Activated naive CD8-positive, alpha-beta T cell treated with anti-CD3 and anti-CD28 coated beads for 36 hours (primary cell): ENCODE measurements around the gene DGKQ. TPM values are rescaled to one million over a fixed set of nuclear protein-coding genes. Genes with fewer than 3 reads are reported as not detected.
A peak's percentile ranks its signal among the peaks of the same experiment; 100 is the strongest.
"Not testable (repeated sequence)": the region's sequence is repeated elsewhere in the genome, so short reads cannot be mapped to it uniquely, and the experiment has no call there.

Experiments
- DNase-seq: peaks from one replicate; pipeline ENCODE4 v3.0.0; 2021
- H3K27ac Mint-ChIP-seq: one replicate; pipeline ENCODE4 v1.8.0; 2022; ENCODE audit warnings: mild to moderate bottlenecking, moderate library complexity, mixed read lengths
- H3K27me3 Mint-ChIP-seq: one replicate; pipeline ENCODE4 v1.8.0; 2022; ENCODE audit warnings: mild to moderate bottlenecking, mixed read lengths
- H3K36me3 Mint-ChIP-seq: one replicate; pipeline ENCODE4 v1.8.0; 2021; ENCODE audit warnings: mild to moderate bottlenecking, mixed read lengths
- H3K4me1 Mint-ChIP-seq: one replicate; pipeline ENCODE4 v1.8.0; 2021; ENCODE audit warnings: mixed read lengths
- H3K4me3 Mint-ChIP-seq: one replicate; pipeline ENCODE4 v1.8.0; 2022; ENCODE audit warnings: mild to moderate bottlenecking, moderate library complexity, mixed read lengths
- H3K9me3 Mint-ChIP-seq: one replicate; pipeline ENCODE4 v1.8.0; 2022; ENCODE audit warnings: mixed read lengths
- total RNA-seq, 2 experiments: library from RNA; stranded (reverse); gene quantifications; one replicate each; pipeline ENCODE4 v1.2.3, GENCODE V29; 2021

Gene DGKQ
- total RNA-seq, 2 experiments from 2014 or later = 12.5 to 14.0 TPM

GRCh38 chr4:978957-979701 is 5.8 kb upstream of the DGKQ start:
- DNase-seq = no peak
- no peak overlapping the region for H3K27ac Mint-ChIP-seq
- peaks cover 1% of the 10 kb centered on the region for H3K9me3 Mint-ChIP-seq
- no peaks in the 10 kb centered on the region for H3K27me3 Mint-ChIP-seq
- no peak overlapping the region for H3K4me3 Mint-ChIP-seq
- H3K4me1 Mint-ChIP-seq = peaks cover 2% of the 10 kb centered on the region
- H3K36me3 Mint-ChIP-seq = no peaks in the 10 kb centered on the region

GRCh38 chr4:976016-976415 is 2.6 kb upstream of the DGKQ start:
- not testable (repeated sequence) for DNase-seq, H3K27me3 Mint-ChIP-seq, H3K9me3 Mint-ChIP-seq, H3K27ac Mint-ChIP-seq, H3K4me3 Mint-ChIP-seq, H3K4me1 Mint-ChIP-seq, H3K36me3 Mint-ChIP-seq

- peaks cover 13% of the 10 kb centered on the region for H3K4me1 Mint-ChIP-seq
- DNase-seq = no peak
- H3K36me3 Mint-ChIP-seq = no peaks in the 10 kb centered on the region
- H3K4me3 Mint-ChIP-seq = no peak overlapping the region
- no peaks in the 10 kb centered on the region for H3K27me3 Mint-ChIP-seq
- H3K27ac Mint-ChIP-seq = no peak overlapping the region
- peaks cover 1% of the 10 kb centered on the region for H3K9me3 Mint-ChIP-seq
Observed at GRCh38 chr4:974668-975067, 1.3 kb upstream of the DGKQ start.

- peaks cover 13% of the 10 kb centered on the region for H3K4me1 Mint-ChIP-seq
- H3K4me3 Mint-ChIP-seq = peak overlapping the region; percentile 69
- H3K9me3 Mint-ChIP-seq = peaks cover 1% of the 10 kb centered on the region
- H3K27me3 Mint-ChIP-seq = no peaks in the 10 kb centered on the region
- DNase-seq = peak; percentile 67
- H3K36me3 Mint-ChIP-seq = no peaks in the 10 kb centered on the region
- no peak overlapping the region for H3K27ac Mint-ChIP-seq
Observed at GRCh38 chr4:972651-973424, 531 bp downstream of the DGKQ start.

GRCh38 chr4:971666-972500 is 1.5 kb downstream of the DGKQ start:
- Mint-ChIP-seq H3K4me3 (peak overlapping the region; percentile 69), H3K27me3 (no peaks in the 10 kb centered on the region), H3K27ac (no peak overlapping the region), H3K36me3 (no peaks in the 10 kb centered on the region), H3K4me1 (peaks cover 13% of the 10 kb centered on the region), H3K9me3 (peaks cover 1% of the 10 kb centered on the region)
- no peak for DNase-seq

GRCh38 chr4:970854-971520 is 2.4 kb downstream of the DGKQ start:
- peaks cover 1% of the 10 kb centered on the region for H3K9me3 Mint-ChIP-seq
- H3K27me3 Mint-ChIP-seq = no peaks in the 10 kb centered on the region
- no peaks in the 10 kb centered on the region for H3K36me3 Mint-ChIP-seq
- no peak for DNase-seq
- peak overlapping the region; percentile 48 for H3K4me3 Mint-ChIP-seq
- H3K4me1 Mint-ChIP-seq = peaks cover 11% of the 10 kb centered on the region
- no peak overlapping the region for H3K27ac Mint-ChIP-seq

GRCh38 chr4:970046-970745 is 3.2 kb downstream of the DGKQ start:
- no peak for DNase-seq
- Mint-ChIP-seq H3K4me1 (peaks cover 11% of the 10 kb centered on the region), H3K9me3 (peaks cover under 1% of the 10 kb centered on the region), H3K27me3 (no peaks in the 10 kb centered on the region), H3K27ac (no peak overlapping the region), H3K4me3 (no peak overlapping the region), H3K36me3 (no peaks in the 10 kb centered on the region)

GRCh38 chr4:968621-969394 is 4.6 kb downstream of the DGKQ start:
- H3K9me3 Mint-ChIP-seq = no peaks in the 10 kb centered on the region
- H3K36me3 Mint-ChIP-seq = no peaks in the 10 kb centered on the region
- no peaks in the 10 kb centered on the region for H3K27me3 Mint-ChIP-seq
- no peak for DNase-seq
- H3K4me1 Mint-ChIP-seq = peaks cover 11% of the 10 kb centered on the region
- no peak overlapping the region for H3K27ac Mint-ChIP-seq
- no peak overlapping the region for H3K4me3 Mint-ChIP-seq

GRCh38 chr4:968221-968620 is 5.1 kb downstream of the DGKQ start:
- no peaks in the 10 kb centered on the region for H3K27me3 Mint-ChIP-seq
- H3K4me1 Mint-ChIP-seq = peaks cover 11% of the 10 kb centered on the region
- H3K27ac Mint-ChIP-seq = no peak overlapping the region
- H3K4me3 Mint-ChIP-seq = no peak overlapping the region
- no peaks in the 10 kb centered on the region for H3K9me3 Mint-ChIP-seq
- no peaks in the 10 kb centered on the region for H3K36me3 Mint-ChIP-seq
- DNase-seq = no peak

GRCh38 chr4:967113-968104 is 6.0 kb downstream of the DGKQ start:
- Mint-ChIP-seq H3K27ac (no peak overlapping the region), H3K4me1 (peaks cover 11% of the 10 kb centered on the region), H3K9me3 (no peaks in the 10 kb centered on the region), H3K4me3 (no peak overlapping the region), H3K36me3 (no peaks in the 10 kb centered on the region), H3K27me3 (no peaks in the 10 kb centered on the region)
- no peak for DNase-seq

- no peaks in the 10 kb centered on the region for H3K36me3 Mint-ChIP-seq
- H3K4me3 Mint-ChIP-seq = no peak overlapping the region
- H3K27me3 Mint-ChIP-seq = no peaks in the 10 kb centered on the region
- no peaks in the 10 kb centered on the region for H3K9me3 Mint-ChIP-seq
- peaks cover 11% of the 10 kb centered on the region for H3K4me1 Mint-ChIP-seq
- DNase-seq = no peak
- H3K27ac Mint-ChIP-seq = no peak overlapping the region
Observed at GRCh38 chr4:966266-967112, 6.9 kb downstream of the DGKQ start.

- no peak for DNase-seq
- Mint-ChIP-seq H3K4me1 (peaks cover 6% of the 10 kb centered on the region), H3K36me3 (no peaks in the 10 kb centered on the region), H3K27ac (no peak overlapping the region), H3K9me3 (no peaks in the 10 kb centered on the region), H3K4me3 (no peak overlapping the region), H3K27me3 (no peaks in the 10 kb centered on the region)
Observed at GRCh38 chr4:965766-966134, 7.6 kb downstream of the DGKQ start.
